IMR-90 (cell line): Measurements from ENCODE around the gene CIZ1. TPM values are rescaled to one million over a fixed set of nuclear protein-coding genes. Genes with fewer than 3 reads are reported as not detected.
A peak's percentile ranks its signal among the peaks of the same experiment; 100 is the strongest.

ENCODE experiments used
- ATAC-seq: fragments of 200-7000 bp; cut with Tn5 transposase; 2 replicates; pipeline ENCODE4 v1.9.1; 2020; ENCODE audit warnings: low read depth, mild to moderate bottlenecking, moderate library complexity
- Bru-seq: library from RNA; stranded (reverse); fragments of 400-500 nt; gene quantifications from one replicate; lab custom pipeline; 2021; lab: Mats Ljungman, UMichigan
- BruChase-seq, 2 experiments: library from RNA; stranded (reverse); fragments of 400-500 nt; gene quantifications; one replicate each; lab custom pipeline; 2021; lab: Mats Ljungman, UMichigan
- BruUV-seq: library from RNA; stranded (reverse); fragments of 400-500 nt; replicated peaks from 2 replicates; lab custom pipeline; 2021; lab: Mats Ljungman, UMichigan
- CTCF ChIA-PET: fragments of 300-600 bp; formaldehyde crosslinking; extraction: SDS; loops from one replicate; lab custom pipeline; 2021; ENCODE audit warnings: antibody characterized with exemption; lab: Yijun Ruan, JAX
- POLR2A ChIA-PET: fragments of 300-600 bp; sonication (Branson Sonifier 250); formaldehyde crosslinking; loops from one replicate; lab custom pipeline; 2022; ENCODE audit warnings: antibody characterized with exemption; ENCODE audit not compliant: unreplicated experiment; lab: Charles Lee
- DNase-seq: peaks from one replicate; pipeline ENCODE4 v3.0.0; 2013
- H2AFZ ChIP-seq: replicated peaks from 2 replicates; pipeline ENCODE3; 2013; ENCODE audit warnings: low read length, mild to moderate bottlenecking; ENCODE audit not compliant: poor library complexity
- H2AK5ac ChIP-seq: 2 replicates; pipeline ENCODE4 v1.6.1; 2013; ENCODE audit warnings: low read depth, low read length, inconsistent platforms
- H2AK9ac ChIP-seq: replicated peaks from 2 replicates; pipeline ENCODE3; 2013; ENCODE audit warnings: mild to moderate bottlenecking, low read depth, low read length, moderate library complexity; ENCODE audit not compliant: poor library complexity
- H2BK120ac ChIP-seq: 2 replicates; pipeline ENCODE4 v1.6.1; 2013; ENCODE audit warnings: low read depth, low read length, inconsistent platforms
- H2BK15ac ChIP-seq: 3 replicates; pipeline ENCODE4 v1.6.1; 2013; ENCODE audit warnings: low read depth, low read length, inconsistent platforms
- H2BK20ac ChIP-seq: 2 replicates; pipeline ENCODE4 v1.6.1; 2013; ENCODE audit warnings: low read depth, mild to moderate bottlenecking, inconsistent platforms, low read length, moderate library complexity
- H2BK5ac ChIP-seq: 2 replicates; pipeline ENCODE4 v1.6.1; 2013; ENCODE audit warnings: mild to moderate bottlenecking, low read depth, low read length, inconsistent platforms; ENCODE audit not compliant: poor library complexity, severe bottlenecking
- H3K14ac ChIP-seq: replicated peaks from 2 replicates; pipeline ENCODE4 v1.6.1; 2013; ENCODE audit warnings: low read depth, low read length, inconsistent platforms
- H3K18ac ChIP-seq: 2 replicates; pipeline ENCODE4 v1.6.1; 2013; ENCODE audit warnings: low read depth, low read length, control low read depth
- H3K23ac ChIP-seq: 2 replicates; pipeline ENCODE4 v1.6.1; 2013; ENCODE audit warnings: low read depth, low read length, inconsistent platforms
- H3K27ac ChIP-seq: 2 replicates; pipeline ENCODE4 v1.5.1; 2013; ENCODE audit warnings: mild to moderate bottlenecking, control low read depth, low read length; ENCODE audit not compliant: insufficient read depth
- H3K27me3 ChIP-seq: 2 replicates; pipeline ENCODE4 v1.6.1; 2013; ENCODE audit warnings: low read length; ENCODE audit not compliant: control insufficient read depth, insufficient read depth
- H3K36me3 ChIP-seq: 2 replicates; pipeline ENCODE4 v1.6.1; 2013; ENCODE audit warnings: low read length, mixed read lengths; ENCODE audit not compliant: control insufficient read depth, insufficient read depth
- H3K4ac ChIP-seq: 2 replicates; pipeline ENCODE4 v1.6.1; 2013; ENCODE audit warnings: low read depth, low read length, inconsistent platforms
- H3K4me1 ChIP-seq: 2 replicates; pipeline ENCODE4 v1.6.1; 2013; ENCODE audit warnings: low read length, mixed read lengths; ENCODE audit not compliant: control insufficient read depth, insufficient read depth
- H3K4me2 ChIP-seq: 2 replicates; pipeline ENCODE4 v1.6.1; 2013; ENCODE audit warnings: low read depth, mild to moderate bottlenecking, control low read depth, low read length, moderate library complexity
- H3K4me3 ChIP-seq: 2 replicates; pipeline ENCODE4 v1.5.1; 2013; ENCODE audit warnings: low read depth, mild to moderate bottlenecking, control low read depth, low read length, moderate library complexity; ENCODE audit not compliant: insufficient read depth
- H3K56ac ChIP-seq: 2 replicates; pipeline ENCODE4 v1.6.1; 2013; ENCODE audit warnings: low read length, inconsistent platforms; ENCODE audit not compliant: insufficient read depth; ENCODE audit errors: extremely low read depth
- H3K79me1 ChIP-seq, 2 experiments: 2 replicates each; pipeline ENCODE4 v1.6.1; 2013; ENCODE audit warnings: low read length in 2 of 2, inconsistent platforms in 1 of 2, low read depth in 1 of 2
- H3K9ac ChIP-seq: 2 replicates; pipeline ENCODE4 v1.6.1; 2013; ENCODE audit warnings: low read depth, low read length, control low read depth
- H3K9me1 ChIP-seq: 2 replicates; pipeline ENCODE4 v1.6.1; 2013; ENCODE audit warnings: low read length, inconsistent platforms; ENCODE audit not compliant: insufficient read depth
- H3K9me3 ChIP-seq: 2 replicates; pipeline ENCODE4 v1.6.1; 2013; ENCODE audit warnings: low read length; ENCODE audit not compliant: control insufficient read depth, insufficient read depth
- H4K20me1 ChIP-seq: 2 replicates; pipeline ENCODE4 v1.6.1; 2013; ENCODE audit warnings: low read length, inconsistent platforms; ENCODE audit not compliant: insufficient read depth
- H4K5ac ChIP-seq: 2 replicates; pipeline ENCODE4 v1.6.1; 2013; ENCODE audit warnings: mild to moderate bottlenecking, low read depth, low read length, control low read depth
- H4K8ac ChIP-seq, 2 experiments: 2 replicates each; pipeline ENCODE4 v1.6.1; 2013; ENCODE audit warnings: low read depth in 2 of 2, low read length in 2 of 2, control low read depth in 1 of 2, inconsistent platforms in 1 of 2
- H4K91ac ChIP-seq: 2 replicates; pipeline ENCODE4 v1.6.1; 2013; ENCODE audit warnings: low read depth, low read length, inconsistent platforms; ENCODE audit not compliant: insufficient read depth
- BHLHE40 ChIP-seq: fragments of 150-350 bp; IDR thresholded peaks from 2 replicates; pipeline ENCODE4 v1.6.1; 2016; ENCODE audit warnings: mild to moderate bottlenecking, low read depth, low read length
- CTCF ChIP-seq: conservative IDR thresholded peaks from 2 replicates; pipeline ENCODE4 v1.5.1; 2012; ENCODE audit warnings: mild to moderate bottlenecking, low read depth, low read length, improper control_type of control experiment
- ELK1 ChIP-seq: fragments of 150-350 bp; IDR thresholded peaks from 2 replicates; pipeline ENCODE4 v1.6.1; 2016; ENCODE audit warnings: low read depth, mild to moderate bottlenecking, low read length, moderate library complexity, borderline replicate concordance
- MAFK ChIP-seq: IDR thresholded peaks from 2 replicates; pipeline ENCODE4 v1.6.1; 2012; ENCODE audit warnings: low read depth, low read length, improper control_type of control experiment
- MAZ ChIP-seq: IDR thresholded peaks from 2 replicates; pipeline ENCODE4 v1.6.1; 2012; ENCODE audit warnings: low read depth, mild to moderate bottlenecking, low read length, improper control_type of control experiment, moderate library complexity, borderline replicate concordance
- MXI1 ChIP-seq: IDR thresholded peaks from 2 replicates; pipeline ENCODE4 v1.6.1; 2012; ENCODE audit warnings: low read depth, mild to moderate bottlenecking, low read length, moderate library complexity, borderline replicate concordance
- POLR2A ChIP-seq: IDR thresholded peaks from 2 replicates; pipeline ENCODE4 v1.6.1; 2012; ENCODE audit warnings: mild to moderate bottlenecking, low read depth, low read length
- SMC3 ChIP-seq: fragments of 150-350 bp; IDR thresholded peaks from 2 replicates; pipeline ENCODE4 v1.6.1; 2016; ENCODE audit warnings: low read depth, mild to moderate bottlenecking, antibody characterized with exemption, low read length, moderate library complexity
- WGBS, 2 experiments: methylation state at CpG; one replicate each; pipeline versions ENCODE4 v1.1.5 to v1.1.7; 2013; ENCODE audit warnings: missing lambda C conversion rate in 2 of 2; ENCODE audit not compliant: insufficient read length in 1 of 2; ENCODE audit errors: extremely low coverage in 2 of 2; 5-methylcytosine and 5-hydroxymethylcytosine counted together
- dilution Hi-C: fragments of 300-500 bp; cut with HindIII; formaldehyde crosslinking; loops from one replicate; pipeline ENCODE4 v1.14.3; 2018; ENCODE audit warnings: low sequenced_read_pairs; ENCODE audit not compliant: unreplicated experiment
- in situ Hi-C: fragments of 300-500 bp; cut with MboI; formaldehyde crosslinking; loops from 3 replicates; pipeline ENCODE4 v1.14.3; 2019; ENCODE audit warnings: low sequenced_read_pairs, inconsistent platforms, mixed read lengths
- intact Hi-C: fragments of 100-400 bp; cut with micrococcal nuclease; formaldehyde crosslinking; loops from 2 replicates; pipeline ENCODE4 v1.10.0; 2022
- long read RNA-seq: library from polyadenylated mRNA; unstranded; transcript quantifications from one replicate; pipeline ENCODE4 v2.0.0, GENCODE V29; 2021; ENCODE audit not compliant: unreplicated experiment
- polyA plus RNA-seq, 3 experiments: library from polyadenylated mRNA; depleted of rRNA; stranded (reverse); fragments of >200 nt; gene quantifications; 2 replicates each; pipeline ENCODE4 v1.2.3, GENCODE V29; 2012; ENCODE audit warnings: low replicate concordance in 1 of 3
- total RNA-seq: library from RNA; depleted of rRNA; stranded (reverse); fragments of >200 nt; gene quantifications from 2 replicates; pipeline ENCODE4 v1.2.3, GENCODE V29; 2012; rRNA removed

Gene CIZ1, protein sequence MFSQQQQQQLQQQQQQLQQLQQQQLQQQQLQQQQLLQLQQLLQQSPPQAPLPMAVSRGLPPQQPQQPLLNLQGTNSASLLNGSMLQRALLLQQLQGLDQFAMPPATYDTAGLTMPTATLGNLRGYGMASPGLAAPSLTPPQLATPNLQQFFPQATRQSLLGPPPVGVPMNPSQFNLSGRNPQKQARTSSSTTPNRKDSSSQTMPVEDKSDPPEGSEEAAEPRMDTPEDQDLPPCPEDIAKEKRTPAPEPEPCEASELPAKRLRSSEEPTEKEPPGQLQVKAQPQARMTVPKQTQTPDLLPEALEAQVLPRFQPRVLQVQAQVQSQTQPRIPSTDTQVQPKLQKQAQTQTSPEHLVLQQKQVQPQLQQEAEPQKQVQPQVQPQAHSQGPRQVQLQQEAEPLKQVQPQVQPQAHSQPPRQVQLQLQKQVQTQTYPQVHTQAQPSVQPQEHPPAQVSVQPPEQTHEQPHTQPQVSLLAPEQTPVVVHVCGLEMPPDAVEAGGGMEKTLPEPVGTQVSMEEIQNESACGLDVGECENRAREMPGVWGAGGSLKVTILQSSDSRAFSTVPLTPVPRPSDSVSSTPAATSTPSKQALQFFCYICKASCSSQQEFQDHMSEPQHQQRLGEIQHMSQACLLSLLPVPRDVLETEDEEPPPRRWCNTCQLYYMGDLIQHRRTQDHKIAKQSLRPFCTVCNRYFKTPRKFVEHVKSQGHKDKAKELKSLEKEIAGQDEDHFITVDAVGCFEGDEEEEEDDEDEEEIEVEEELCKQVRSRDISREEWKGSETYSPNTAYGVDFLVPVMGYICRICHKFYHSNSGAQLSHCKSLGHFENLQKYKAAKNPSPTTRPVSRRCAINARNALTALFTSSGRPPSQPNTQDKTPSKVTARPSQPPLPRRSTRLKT
- total RNA-seq (13.8 and 20.6 TPM in 2 replicates), polyA plus RNA-seq (2012; rRNA removed) (51.9 and 54.4 TPM in 2 replicates), Bru-seq, nascent RNA (percentile 64 among the genes with signal in this experiment), BruChase-seq, experiment 1, labeled RNA remaining after a 6-hour chase (percentile 78 among the genes with signal in this experiment), BruChase-seq, experiment 2, labeled RNA remaining after a 2-hour chase (percentile 69 among the genes with signal in this experiment)
- 31.3 and 33.3 TPM in 2 replicates for polyA plus RNA-seq (2012; cell fraction: cytosol; rRNA removed)
- 104 and 121 TPM in 2 replicates for polyA plus RNA-seq (2012; cell fraction: nucleus; rRNA removed; ENCODE audit: low replicate concordance)
- long read RNA-seq, transcript CIZ1-204 (17 exons, 2,984 nt): major isoform, 35 of 126 reads
- long read RNA-seq, partial matches to known transcripts: 53 of 126 reads
- long read RNA-seq, other reads (novel, unspliced or antisense): 38 of 126 reads

- ChIA-PET CTCF (no interaction called here), POLR2A (interaction anchor here (0.6 kb wide), 3 partner anchors 18 to 92 kb away, joined by 3 to 4 read pairs (median 3); no protein-coding TSS in a partner anchor)
- H4K5ac ChIP-seq: peak within 1 kb of the TSS; percentile 73
- H2AK9ac ChIP-seq: peak within 1 kb of the TSS; percentile 96
- ATAC-seq (peak; percentile 96), DNase-seq (peak; percentile 68)
- H3K9me3 ChIP-seq: no peaks in the 10 kb centered on the region
- peak within 1 kb of the TSS; percentile 92 for H3K4ac ChIP-seq
- peak within 1 kb of the TSS; percentile 29; the same call in 1 of the 2 replicates for H3K18ac ChIP-seq
- H4K8ac ChIP-seq: peak within 1 kb of the TSS; percentile 93 to 99
- H3K27me3 ChIP-seq: no peaks in the 10 kb centered on the region
- peak within 1 kb of the TSS; percentile 97 for H2AFZ ChIP-seq
- H4K91ac ChIP-seq: peak within 1 kb of the TSS; percentile 70
- TF ChIP-seq ELK1: no peak
- peak; percentile 82 for TF ChIP-seq POLR2A
- TF ChIP-seq SMC3: no peak; the same call in 1 of the 2 replicates
- peak; percentile 93 for TF ChIP-seq MAZ
- TF ChIP-seq BHLHE40: peak; percentile 6; the same call in 1 of the 2 replicates
- TF ChIP-seq MXI1: peak; percentile 61; the same call in 1 of the 2 replicates
- TF ChIP-seq CTCF: peak; percentile 85
- TF ChIP-seq MAFK: no peak
- no TSS peak for BruUV-seq
- peak within 1 kb of the TSS; percentile 96 for H3K23ac ChIP-seq
- H2AK5ac ChIP-seq: peak within 1 kb of the TSS; percentile 86
- peak within 1 kb of the TSS; percentile 71 for H3K56ac ChIP-seq
- peak within 1 kb of the TSS; percentile 85 for H3K9ac ChIP-seq
- peak within 1 kb of the TSS; percentile 83 for H3K27ac ChIP-seq
- no peak within 1 kb of the TSS for H2BK20ac ChIP-seq
- peak within 1 kb of the TSS; percentile 72 for H2BK5ac ChIP-seq
- peaks cover 10% of the 10 kb centered on the region for H3K4me1 ChIP-seq
- peak within 1 kb of the TSS; percentile 92 for H3K4me3 ChIP-seq
- no peak within 1 kb of the TSS; the same call in 2 of the 3 replicates for H2BK15ac ChIP-seq
- in situ Hi-C loops (no loop called here), dilution Hi-C loops (no loop called here), intact Hi-C loops (no loop called here)
- H3K79me1 ChIP-seq: peaks cover 18 to 39% of the 10 kb centered on the region in 2 experiments
- H2BK120ac ChIP-seq: peak within 1 kb of the TSS; percentile 48; the same call in 1 of the 2 replicates
- peak within 1 kb of the TSS; percentile 91 for H3K4me2 ChIP-seq
- peak within 1 kb of the TSS; percentile 95 for H3K14ac ChIP-seq
- 0 out of 2 replicates have a peak, but pooled peaks cover 7% of the 10 kb centered on the region for H3K9me1 ChIP-seq
- WGBS, 2 experiments: 0% methylated on average over 15 of the region's 71 CpGs; no CpG with 5 or more reads in 1 of the 2 experiments
- H4K20me1 ChIP-seq: no peaks in the 10 kb centered on the region
- peaks cover 15% of the 10 kb centered on the region for H3K36me3 ChIP-seq
These were observed at the start of gene CIZ1 for GRCh38 chr9:128191406-128192046. TSS of gene CIZ1 (minus strand) at chr9:128191572. CDS start at chr9:128190857, 715 bp downstream.
